GM21786 (cell line): ENCODE data around the gene SDSL.

Experiments used
- ATAC-seq: cut with Tn5 transposase; IDR thresholded peaks from one replicate; pipeline ENCODE4 v1.9.1; 2021; ENCODE audit not compliant: unreplicated experiment

Gene SDSL

GRCh38 chr12:113479216-113479589 lies 57.0 kb downstream of the SDSL start:
- no peak for ATAC-seq

- no peak for ATAC-seq
These were observed 57.6 kb downstream of the SDSL start for GRCh38 chr12:113479590-113480335.

GRCh38 chr12:113480336-113480971 lies 58.3 kb downstream of the SDSL start:
- no peak for ATAC-seq

- no peak for ATAC-seq
These were observed 60.2 kb downstream of the SDSL start for GRCh38 chr12:113482334-113482733.

GRCh38 chr12:113485330-113485729 lies 63.1 kb downstream of the SDSL start:
- no peak for ATAC-seq

GRCh38 chr12:113486722-113487121 lies 64.5 kb downstream of the SDSL start:
- no peak for ATAC-seq
